ENCODE measurements around the gene STRIP2.

DNA sequence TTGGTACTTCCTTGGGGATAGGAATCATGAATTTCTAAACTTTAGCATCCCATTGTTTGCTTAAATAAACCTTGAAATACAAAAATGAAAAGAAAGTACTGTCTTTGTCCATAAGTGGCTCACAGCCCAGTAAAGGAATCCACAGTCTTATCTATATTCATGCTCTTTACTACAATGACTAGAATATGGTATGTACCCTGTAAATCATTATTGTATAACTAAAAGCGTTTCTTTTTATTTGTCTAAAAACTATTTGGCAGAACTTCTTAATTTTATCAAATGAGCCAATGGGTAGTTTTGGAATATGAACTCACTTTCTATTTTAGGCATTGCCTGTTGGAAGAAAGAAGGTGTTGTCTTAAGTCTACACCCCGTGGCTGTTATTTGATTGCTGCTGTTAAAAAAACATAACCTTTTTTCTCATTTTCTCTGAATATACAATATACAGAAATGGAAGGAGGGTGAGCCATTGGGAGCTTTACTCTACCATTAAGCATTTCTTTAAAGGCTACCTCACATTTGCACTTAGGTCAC is 12.4 kb upstream of the STRIP2 start:
- TF ChIP-seq, protein P1, sequence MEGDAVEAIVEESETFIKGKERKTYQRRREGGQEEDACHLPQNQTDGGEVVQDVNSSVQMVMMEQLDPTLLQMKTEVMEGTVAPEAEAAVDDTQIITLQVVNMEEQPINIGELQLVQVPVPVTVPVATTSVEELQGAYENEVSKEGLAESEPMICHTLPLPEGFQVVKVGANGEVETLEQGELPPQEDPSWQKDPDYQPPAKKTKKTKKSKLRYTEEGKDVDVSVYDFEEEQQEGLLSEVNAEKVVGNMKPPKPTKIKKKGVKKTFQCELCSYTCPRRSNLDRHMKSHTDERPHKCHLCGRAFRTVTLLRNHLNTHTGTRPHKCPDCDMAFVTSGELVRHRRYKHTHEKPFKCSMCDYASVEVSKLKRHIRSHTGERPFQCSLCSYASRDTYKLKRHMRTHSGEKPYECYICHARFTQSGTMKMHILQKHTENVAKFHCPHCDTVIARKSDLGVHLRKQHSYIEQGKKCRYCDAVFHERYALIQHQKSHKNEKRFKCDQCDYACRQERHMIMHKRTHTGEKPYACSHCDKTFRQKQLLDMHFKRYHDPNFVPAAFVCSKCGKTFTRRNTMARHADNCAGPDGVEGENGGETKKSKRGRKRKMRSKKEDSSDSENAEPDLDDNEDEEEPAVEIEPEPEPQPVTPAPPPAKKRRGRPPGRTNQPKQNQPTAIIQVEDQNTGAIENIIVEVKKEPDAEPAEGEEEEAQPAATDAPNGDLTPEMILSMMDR (IDR thresholded peaks at IDR 0.05 in 2 of 3, conservative IDR thresholded peaks at IDR 0.05 in 1 of 3; ENCODE audit: borderline replicate concordance in 1 of 3, insufficient read depth in 1 of 3, low read depth in 2 of 3, low read length in 2 of 3) = no peak
- TF ChIP-seq, protein P2, sequence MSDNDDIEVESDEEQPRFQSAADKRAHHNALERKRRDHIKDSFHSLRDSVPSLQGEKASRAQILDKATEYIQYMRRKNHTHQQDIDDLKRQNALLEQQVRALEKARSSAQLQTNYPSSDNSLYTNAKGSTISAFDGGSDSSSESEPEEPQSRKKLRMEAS (IDR thresholded peaks at IDR 0.05) = no peak
- TF ChIP-seq POLR2A (IDR thresholded peaks at IDR 0.05; ENCODE audit: borderline replicate concordance, extremely low read depth, insufficient read depth, insufficient read length) (no peak), CEBPB (IDR thresholded peaks at IDR 0.05; ENCODE audit: low read depth) (no peak), EZH2 (IDR thresholded peaks at IDR 0.05) (no peak), POLR2AphosphoS5 (IDR thresholded peaks at IDR 0.05; ENCODE audit: low read depth, low read length) (no peak)
